Activated naive CD4-positive, alpha-beta T cell treated with anti-CD3 and anti-CD28 coated beads, Interleukin-2, amount 50 U/mL, for 24 hours (primary cell): ENCODE measurements around the gene MZT2A.
A peak's percentile ranks its signal among the peaks of the same experiment; 100 is the strongest.
"Not testable (repeated sequence)": the region's sequence is repeated elsewhere in the genome, so short reads cannot be mapped to it uniquely, and the experiment has no call there.

ENCODE experiments used
- H3K27ac Mint-ChIP-seq: one replicate; pipeline ENCODE4 v1.8.0; 2021; ENCODE audit warnings: mild to moderate bottlenecking, mixed read lengths
- H3K27me3 Mint-ChIP-seq: one replicate; pipeline ENCODE4 v1.8.0; 2021; ENCODE audit warnings: mixed read lengths
- H3K36me3 Mint-ChIP-seq: one replicate; pipeline ENCODE4 v1.8.0; 2021; ENCODE audit warnings: mixed read lengths
- H3K4me1 Mint-ChIP-seq: one replicate; pipeline ENCODE4 v1.8.0; 2021; ENCODE audit warnings: mixed read lengths
- H3K4me3 Mint-ChIP-seq: one replicate; pipeline ENCODE4 v1.8.0; 2021; ENCODE audit warnings: mild to moderate bottlenecking, mixed read lengths
- H3K9me3 Mint-ChIP-seq: one replicate; pipeline ENCODE4 v1.8.0; 2021; ENCODE audit warnings: mixed read lengths

MZT2A gene

DNA sequence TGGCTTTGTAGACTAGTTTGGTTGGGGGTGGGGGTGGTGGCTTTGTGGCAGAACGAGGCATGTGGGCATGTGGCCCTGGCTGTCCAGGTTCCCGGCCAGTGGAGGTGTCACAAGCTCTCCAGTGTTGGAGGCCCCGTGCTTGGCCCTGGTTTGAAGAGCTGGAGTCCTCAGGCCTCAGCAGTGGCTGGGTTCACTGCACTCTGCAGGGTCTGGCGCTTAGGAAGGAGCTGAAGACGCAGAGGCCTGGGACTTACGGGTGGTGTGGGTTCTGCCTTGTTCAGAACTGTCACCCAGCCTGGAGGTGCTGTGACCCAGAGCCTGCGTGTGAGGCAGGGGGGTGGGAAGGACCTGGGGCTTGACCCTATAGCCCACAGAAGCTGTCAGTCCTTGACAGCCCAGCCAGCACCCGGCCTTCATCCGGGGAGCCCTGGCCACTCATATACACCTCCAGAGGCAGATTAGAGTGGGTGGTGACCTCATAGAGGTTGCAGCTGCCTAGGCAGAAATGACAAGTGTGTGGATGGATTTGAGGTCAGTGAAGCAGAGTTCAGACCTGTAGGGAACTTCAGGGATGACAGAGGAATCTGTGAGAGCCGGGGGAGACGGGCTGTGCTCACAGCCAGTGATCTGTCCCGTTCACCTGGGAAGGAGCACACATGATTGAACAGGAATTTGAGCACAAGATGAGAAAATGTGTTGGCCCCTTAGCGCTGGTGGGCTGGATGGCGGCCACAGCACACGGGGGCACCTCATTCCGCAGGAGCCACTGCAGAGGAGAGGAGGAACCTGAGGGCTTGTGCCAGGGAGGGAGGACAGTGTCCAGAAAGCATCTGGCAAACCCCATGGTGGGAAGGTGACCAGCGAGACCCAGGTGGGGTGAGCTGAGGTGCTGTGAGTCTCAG, 20.0 kb upstream of the MZT2A start:
- H3K4me1 Mint-ChIP-seq, H3K9me3 Mint-ChIP-seq, H3K27ac Mint-ChIP-seq, H3K36me3 Mint-ChIP-seq, H3K4me3 Mint-ChIP-seq, H3K27me3 Mint-ChIP-seq: not testable (repeated sequence)

DNA sequence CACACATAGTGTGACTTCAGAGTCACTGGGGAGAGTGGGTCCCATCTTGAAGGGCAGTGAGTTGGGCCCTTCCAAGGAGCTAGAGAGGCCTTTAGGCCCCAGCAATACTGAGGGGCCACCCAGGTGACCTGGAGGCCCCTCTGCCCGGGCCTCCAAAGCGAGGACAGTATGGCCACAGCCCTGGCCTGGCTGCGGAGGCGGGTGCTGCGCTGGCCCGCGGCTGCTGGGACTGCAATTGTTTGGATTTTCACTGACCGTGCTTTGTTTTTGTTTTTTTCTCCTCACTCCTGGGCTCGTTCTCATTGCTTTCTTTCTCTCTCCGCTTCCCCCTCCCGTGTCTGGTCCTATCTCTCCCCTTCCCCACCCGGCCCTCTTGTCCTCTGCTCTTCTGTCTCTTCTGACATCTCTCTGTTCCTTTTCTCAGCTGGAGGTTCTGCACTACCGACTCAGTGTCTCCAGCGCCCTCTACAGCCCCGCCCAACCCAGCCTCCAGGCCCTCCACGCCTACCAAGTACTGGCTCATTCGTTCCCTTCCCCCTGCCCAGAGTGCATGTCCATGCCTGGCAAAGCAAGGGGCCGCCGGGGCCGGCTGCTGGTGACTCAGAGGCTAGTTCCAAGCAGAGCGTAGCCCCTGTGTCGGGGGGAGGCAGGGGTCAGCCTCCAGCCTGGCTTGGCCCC, 19.2 kb upstream of the MZT2A start:
- H3K4me1 Mint-ChIP-seq, H3K27ac Mint-ChIP-seq: not testable (repeated sequence)

DNA sequence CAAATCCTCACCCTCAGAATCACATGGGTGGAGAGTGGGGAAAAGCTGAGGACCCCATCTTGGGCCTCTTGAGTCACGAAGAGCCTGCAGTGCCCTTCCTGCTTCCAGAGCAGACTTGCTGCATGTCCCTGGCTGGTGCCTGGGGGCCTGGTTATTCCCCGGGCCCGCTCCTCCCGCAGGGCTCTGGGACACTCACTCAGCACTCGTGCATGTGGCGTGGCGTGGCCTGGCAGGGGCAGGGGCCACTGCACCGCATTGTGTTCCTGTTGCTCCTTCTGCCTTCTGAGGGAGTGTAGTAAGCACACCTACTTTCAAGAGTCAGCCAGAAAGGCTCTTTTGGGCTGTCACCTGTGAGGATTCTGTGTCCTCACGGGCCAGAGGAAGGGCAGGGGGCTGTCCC, 17.4 kb upstream of the MZT2A start:
- Mint-ChIP-seq H3K4me3 (no peak overlapping the region), H3K9me3 (no peaks in the 10 kb centered on the region), H3K27ac (no peak overlapping the region), H3K36me3 (peaks cover 8% of the 10 kb centered on the region), H3K4me1 (no peaks in the 10 kb centered on the region), H3K27me3 (no peaks in the 10 kb centered on the region)

More for the DNA sequence above, 19.2 kb upstream of the MZT2A start:
- H3K9me3 Mint-ChIP-seq, H3K27me3 Mint-ChIP-seq, H3K36me3 Mint-ChIP-seq, H3K4me3 Mint-ChIP-seq: not testable (repeated sequence)

DNA sequence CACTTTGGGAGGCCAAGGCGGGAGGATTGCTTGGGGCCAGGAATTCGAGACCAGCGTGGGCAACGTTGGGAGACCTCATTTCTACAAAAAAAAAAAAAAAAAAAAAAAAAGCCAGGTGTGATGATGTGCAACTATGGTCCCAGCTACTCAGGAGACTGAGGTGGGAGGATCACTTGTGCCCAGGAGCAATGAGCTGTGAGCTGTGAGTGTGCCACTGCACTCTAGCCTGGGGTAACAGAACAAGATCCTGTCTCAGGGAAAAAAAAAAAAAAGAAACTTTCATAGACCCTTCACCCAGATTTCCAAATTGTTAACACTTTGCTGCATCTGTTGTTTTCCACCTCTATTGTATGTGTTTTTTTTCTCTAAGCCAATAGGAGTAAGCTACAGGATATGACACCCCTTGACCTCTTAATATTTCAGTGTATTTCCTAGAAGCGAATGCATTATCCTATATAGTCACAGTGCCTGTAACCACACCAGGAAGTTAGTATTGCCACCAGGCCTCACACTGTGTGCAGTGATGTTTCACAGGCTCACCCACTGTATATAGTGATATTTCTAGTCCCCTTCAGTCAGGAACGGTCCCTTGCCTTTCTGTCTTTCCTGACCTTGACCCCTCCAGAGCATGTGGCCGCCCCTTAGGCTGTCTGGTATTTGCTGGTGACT, 12.0 kb upstream of the MZT2A start:
- not testable (repeated sequence) for H3K27ac Mint-ChIP-seq, H3K36me3 Mint-ChIP-seq, H3K4me3 Mint-ChIP-seq, H3K4me1 Mint-ChIP-seq, H3K27me3 Mint-ChIP-seq, H3K9me3 Mint-ChIP-seq

DNA sequence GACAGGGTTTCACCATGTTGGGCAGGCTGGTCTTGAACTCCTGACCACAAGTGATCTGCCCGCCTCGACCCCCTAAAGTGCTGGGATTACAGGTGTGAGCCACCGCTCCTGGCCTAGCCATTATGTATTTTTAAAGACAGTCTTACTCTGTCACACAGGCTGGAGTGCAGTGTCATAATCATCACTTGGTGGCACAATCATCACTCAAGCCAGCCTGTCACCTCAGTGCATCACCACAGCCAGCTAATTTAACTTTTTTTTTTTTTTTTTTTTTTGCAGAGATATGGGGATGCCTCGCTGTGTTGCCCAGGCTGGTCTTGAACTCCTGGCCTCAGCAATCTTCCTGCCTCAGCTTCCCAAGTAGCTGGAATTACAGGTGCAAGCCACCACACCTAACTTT, 11.4 kb upstream of the MZT2A start:
- H3K27me3 Mint-ChIP-seq, H3K9me3 Mint-ChIP-seq: not testable (repeated sequence)

DNA sequence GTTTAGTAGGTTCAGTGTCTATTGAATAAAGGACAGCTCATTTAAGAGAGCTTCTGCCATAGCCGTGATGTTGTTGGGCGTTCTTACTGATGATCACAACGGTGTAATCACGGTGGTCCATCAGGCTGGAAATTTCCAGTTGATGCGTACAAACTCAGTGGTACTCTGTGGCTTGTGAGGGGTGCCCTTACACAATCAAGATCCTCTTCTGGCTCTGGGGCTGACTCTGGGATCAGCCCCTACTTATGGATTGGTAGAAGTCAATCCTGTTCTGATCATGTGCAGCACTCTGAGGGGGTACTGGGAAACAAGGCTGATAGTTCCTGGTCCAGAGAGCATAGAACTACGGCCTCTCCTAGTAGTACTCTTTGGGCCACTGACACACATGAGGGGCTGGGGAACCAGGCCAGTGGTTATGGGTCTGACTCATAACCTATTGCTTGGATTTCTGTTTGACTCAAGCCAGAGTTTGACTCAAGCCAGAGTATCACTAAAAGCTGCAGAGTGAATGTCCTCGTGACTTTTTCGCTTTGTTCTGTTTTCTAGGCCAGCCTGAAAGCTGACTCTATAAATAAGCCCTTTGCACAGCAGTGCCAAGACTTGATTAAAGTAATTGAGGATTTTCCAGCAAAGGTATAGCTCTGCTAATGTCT, 6.2 kb upstream of the MZT2A start:
- H3K4me3 Mint-ChIP-seq, H3K27me3 Mint-ChIP-seq, H3K27ac Mint-ChIP-seq, H3K36me3 Mint-ChIP-seq, H3K9me3 Mint-ChIP-seq: not testable (repeated sequence)
- peaks cover 20% of the 10 kb centered on the region for H3K4me1 Mint-ChIP-seq

More for the DNA sequence above, 11.4 kb upstream of the MZT2A start:
- not testable (repeated sequence) for H3K27ac Mint-ChIP-seq, H3K36me3 Mint-ChIP-seq, H3K4me3 Mint-ChIP-seq, H3K4me1 Mint-ChIP-seq

DNA sequence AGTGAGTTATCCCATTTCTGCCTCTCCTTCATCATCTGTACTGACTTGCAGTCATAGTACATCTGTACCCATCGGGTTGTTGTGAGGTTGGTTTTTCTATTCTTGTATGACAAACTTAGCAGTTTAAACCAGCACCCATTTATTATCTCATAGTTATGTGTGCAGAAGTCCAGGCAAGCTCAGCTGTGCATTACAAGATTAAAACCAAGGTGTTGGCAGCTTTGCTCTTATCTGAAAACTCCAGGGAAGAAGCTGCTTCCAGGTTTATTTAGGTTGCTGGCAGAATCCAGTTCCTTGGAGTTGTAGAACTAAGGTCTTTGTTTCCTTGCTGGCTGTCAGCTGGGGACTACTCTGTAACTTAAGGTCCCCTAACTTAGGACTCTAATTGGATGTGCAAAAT, 3.3 kb upstream of the MZT2A start:
- not testable (repeated sequence) for H3K9me3 Mint-ChIP-seq, H3K27ac Mint-ChIP-seq, H3K27me3 Mint-ChIP-seq, H3K36me3 Mint-ChIP-seq, H3K4me3 Mint-ChIP-seq
- peaks cover 32% of the 10 kb centered on the region for H3K4me1 Mint-ChIP-seq

DNA sequence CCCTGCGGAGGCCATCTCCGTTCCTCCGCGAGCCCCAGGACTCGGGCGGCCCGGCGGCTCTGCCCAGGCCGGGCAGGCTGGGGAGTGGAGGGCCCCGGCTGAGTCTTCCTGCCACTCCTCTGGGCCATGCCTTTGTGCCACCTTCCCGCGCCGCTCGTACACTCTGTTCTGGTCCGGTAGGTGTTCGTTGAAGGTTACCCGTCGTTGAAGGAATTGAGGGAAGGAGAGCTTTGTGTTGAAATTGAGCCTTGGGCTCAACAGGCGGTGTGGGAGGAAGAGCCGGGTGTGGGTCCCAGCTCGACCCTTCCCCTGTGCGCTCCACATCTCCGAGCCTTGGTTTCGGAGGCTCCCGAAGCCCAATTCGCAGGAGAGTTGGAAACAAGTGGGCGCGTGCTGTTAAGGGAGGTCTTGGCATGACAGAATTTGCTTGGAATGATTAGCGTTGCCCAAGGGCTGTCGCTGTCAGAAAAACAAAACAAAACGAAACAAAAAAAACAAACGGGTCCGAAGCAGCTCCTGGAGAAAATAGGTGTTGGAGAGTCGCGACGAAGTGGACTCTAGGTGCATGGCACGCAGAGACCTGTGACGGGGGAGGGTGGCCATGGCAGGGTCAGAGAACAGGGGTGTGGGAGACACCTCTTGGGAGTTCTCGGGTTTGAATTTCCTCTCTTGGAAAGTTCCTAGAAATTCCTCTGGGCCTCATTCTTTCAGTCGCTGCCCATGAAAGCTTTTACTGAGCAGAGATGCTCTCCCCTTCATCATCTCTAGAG, 1.2 kb upstream of the MZT2A start:
- H3K4me1 Mint-ChIP-seq = peaks cover 47% of the 10 kb centered on the region
- H3K27me3 Mint-ChIP-seq = no peaks in the 10 kb centered on the region
- no peaks in the 10 kb centered on the region for H3K9me3 Mint-ChIP-seq
- H3K36me3 Mint-ChIP-seq = peaks cover 2% of the 10 kb centered on the region
- peak overlapping the region; percentile 95 for H3K27ac Mint-ChIP-seq
- H3K4me3 Mint-ChIP-seq = peak overlapping the region; percentile 95

DNA sequence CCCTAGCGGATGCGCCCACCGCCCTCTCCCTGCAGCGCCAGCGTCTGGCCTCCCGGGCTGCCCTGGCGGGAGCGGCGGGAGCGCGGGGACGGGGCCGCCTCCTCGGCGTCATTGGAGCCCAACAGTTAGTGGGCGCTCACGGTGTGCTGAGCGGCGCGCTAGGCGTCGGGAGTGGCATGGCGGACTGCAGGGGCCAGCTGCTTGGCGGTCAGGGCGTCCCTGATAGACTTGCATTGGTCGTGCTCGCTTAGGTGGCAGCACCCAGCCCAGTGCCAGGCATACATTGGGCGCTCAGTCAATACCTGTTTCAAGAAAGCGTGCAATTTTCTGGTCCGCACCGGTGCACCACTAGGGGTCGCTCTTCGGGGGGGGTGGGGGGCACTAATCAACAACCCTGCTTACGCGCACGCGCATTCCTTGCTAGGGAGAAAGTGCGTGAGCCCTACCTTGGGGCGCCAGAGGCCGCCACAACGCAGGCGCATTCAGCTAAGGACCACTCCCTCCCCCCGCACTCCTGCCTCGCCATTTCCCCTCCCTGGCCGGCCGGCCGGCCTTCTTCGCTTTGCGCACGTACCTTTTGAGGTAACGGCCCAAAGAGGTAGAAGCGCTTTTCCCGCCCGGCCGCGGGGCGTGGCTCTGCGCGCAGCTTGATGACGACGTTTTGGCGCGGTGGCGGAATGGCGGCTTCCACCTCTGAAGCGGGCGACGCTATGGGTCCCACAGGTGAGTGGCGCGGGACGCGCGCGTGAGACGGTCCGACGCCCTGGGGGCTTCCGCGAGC, 411 bp upstream of the MZT2A start:
- H3K4me3 Mint-ChIP-seq = peak overlapping the region; percentile 95
- H3K9me3 Mint-ChIP-seq = no peaks in the 10 kb centered on the region
- H3K4me1 Mint-ChIP-seq = peaks cover 50% of the 10 kb centered on the region
- peak overlapping the region; percentile 95 for H3K27ac Mint-ChIP-seq
- no peaks in the 10 kb centered on the region for H3K36me3 Mint-ChIP-seq
- no peaks in the 10 kb centered on the region for H3K27me3 Mint-ChIP-seq

DNA sequence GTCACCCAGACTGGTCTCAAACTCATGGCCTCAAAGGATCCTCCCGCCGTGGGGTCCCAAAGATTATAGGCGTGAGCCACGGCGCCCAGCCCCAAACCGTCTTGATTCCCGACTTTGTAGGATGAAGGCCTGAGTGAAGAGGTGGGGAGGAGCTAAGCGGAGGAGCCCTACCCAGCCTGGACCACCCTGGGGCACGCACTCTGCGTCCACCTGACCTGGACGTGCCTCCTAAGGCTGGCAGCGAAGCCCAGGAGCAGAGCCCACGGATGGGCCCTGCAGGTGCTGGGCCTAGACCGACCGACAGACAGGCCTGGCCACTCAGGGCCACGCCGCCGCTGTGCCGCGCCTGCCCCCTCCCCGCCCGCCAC, 744 bp downstream of the MZT2A start:
- Mint-ChIP-seq H3K4me1 (peaks cover 45% of the 10 kb centered on the region), H3K27ac (peak overlapping the region; percentile 86)

DNA sequence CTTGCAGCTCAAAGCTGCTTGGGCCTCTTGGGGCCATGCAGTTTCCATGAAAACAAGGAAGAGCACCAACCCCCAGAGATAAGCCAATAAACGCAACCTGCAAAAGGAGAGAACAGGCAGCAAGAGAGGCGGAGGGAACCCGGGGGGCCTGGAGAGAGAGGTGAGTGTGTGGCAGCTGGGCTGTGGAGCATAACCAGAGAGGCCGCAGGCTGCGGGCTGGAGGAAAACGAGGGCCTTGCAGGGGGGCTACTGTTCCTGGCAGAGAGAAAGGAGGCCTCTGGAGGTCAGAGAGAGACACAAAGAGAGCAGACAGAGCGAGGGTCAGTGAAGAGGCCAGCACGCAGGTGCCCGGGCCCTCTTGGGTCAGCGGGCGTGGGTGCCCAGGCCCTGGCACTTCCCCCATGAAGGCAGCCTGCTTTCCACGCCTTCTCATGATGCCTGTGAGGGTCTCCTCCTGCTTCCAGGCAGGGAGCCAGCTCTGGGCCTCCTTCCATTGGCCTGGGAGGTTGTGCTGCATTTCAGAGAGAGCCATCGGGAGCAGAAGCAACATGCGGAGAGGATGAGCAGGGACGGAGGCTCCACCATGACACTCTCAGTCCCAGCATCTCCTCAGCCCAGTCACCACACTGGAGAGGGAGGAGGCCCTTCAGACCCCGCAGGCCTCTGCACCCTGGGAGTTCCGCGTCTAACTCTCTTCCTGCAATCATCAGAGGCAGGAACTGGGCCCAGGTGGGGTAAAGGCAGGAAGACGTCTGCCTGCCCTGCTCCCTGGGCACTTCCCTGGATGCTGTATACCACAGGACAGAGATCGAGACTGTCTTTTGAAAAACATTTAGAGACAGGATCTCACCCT, 1.4 kb downstream of the MZT2A start:
- Mint-ChIP-seq H3K4me1 (peaks cover 43% of the 10 kb centered on the region), H3K27ac (peak overlapping the region; percentile 86)
- H3K9me3 Mint-ChIP-seq = not testable (repeated sequence)

More for the DNA sequence above, 744 bp downstream of the MZT2A start:
- H3K27me3 Mint-ChIP-seq, H3K36me3 Mint-ChIP-seq, H3K9me3 Mint-ChIP-seq: not testable (repeated sequence)
- H3K4me3 Mint-ChIP-seq = peak overlapping the region; percentile 90

DNA sequence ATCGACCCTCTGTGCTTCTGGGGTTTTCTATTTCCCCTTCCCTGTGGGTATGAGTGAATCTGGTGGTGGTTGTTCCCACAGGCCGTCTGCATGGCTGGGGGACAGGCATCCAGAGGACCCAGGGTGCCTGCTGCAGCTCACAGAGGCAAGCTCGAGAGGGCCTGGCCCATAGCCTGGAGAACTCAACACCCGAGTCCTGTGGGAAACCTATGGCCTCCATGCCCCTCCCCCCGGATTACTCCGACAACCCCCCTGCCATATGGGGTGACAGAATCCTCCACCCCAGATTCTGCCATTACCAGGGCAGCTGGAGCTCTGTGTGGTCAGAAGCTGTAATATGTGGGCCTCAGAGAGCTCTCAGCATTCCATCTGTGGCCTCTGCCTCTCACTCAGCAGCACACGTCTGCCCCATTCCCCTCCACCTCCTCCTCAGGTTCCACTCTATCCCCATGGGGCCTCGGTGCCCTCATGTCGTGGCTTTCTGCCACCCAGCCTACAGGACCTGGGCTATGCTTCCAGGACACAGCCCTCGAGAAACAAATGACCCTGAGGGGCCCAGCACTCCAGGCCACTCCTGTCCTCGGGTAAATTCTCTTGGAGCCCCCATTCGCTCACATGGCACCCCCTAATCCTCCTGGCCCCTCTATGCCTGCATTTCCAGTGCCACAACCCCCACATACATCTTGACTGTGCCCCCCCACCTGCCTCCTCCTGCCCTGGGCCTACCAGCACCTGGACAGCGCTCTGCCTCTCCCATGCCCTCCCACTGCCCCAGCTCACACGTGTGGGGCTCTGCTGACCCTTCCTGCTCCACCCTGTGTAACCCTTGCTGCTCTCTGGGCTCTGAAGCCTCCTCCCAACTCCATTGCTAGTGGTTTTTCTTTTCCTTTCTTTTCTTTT, 3.6 kb downstream of the MZT2A start:
- Mint-ChIP-seq H3K36me3 (no peaks in the 10 kb centered on the region), H3K4me1 (peaks cover 35% of the 10 kb centered on the region), H3K4me3 (no peak overlapping the region), H3K27me3 (no peaks in the 10 kb centered on the region), H3K27ac (peak overlapping the region; percentile 35), H3K9me3 (no peaks in the 10 kb centered on the region)

More for the DNA sequence above, 1.4 kb downstream of the MZT2A start:
- not testable (repeated sequence) for H3K27me3 Mint-ChIP-seq, H3K36me3 Mint-ChIP-seq
- peak overlapping the region; percentile 90 for H3K4me3 Mint-ChIP-seq

DNA sequence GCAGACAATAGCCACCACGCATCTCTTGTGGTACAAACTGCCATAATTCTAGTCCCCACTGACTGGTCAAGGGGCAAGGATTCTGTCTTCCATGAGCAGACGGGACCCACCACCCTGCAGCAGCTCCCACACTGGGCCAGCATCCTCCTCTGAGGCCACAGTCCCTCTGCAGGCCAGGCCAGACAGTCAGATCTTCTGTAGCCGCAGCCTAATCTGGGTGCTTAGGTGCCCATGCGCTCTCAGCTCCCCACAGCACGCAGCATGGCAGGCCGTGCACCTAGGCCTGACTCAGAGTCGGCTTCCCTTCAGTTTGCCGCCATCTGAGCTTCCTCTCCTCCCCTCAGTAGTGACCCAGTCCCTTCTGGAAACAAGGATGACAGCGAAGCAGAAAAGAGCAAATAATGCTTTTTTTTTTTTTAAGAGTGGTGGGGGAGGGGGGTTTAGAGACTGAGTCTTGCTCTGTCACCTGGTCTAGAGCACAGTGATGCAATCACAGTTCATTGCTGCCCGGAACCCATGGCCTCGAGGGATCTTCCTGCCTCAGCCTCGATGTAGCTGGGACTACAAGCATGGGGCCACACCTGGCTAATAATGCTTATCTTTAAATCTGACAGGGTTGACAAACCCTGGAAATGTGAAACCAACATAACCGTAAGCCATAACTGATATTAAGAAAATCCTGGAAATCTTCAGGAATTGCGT, 5.8 kb downstream of the MZT2A start:
- H3K4me1 Mint-ChIP-seq = peaks cover 29% of the 10 kb centered on the region
- H3K36me3 Mint-ChIP-seq, H3K9me3 Mint-ChIP-seq, H3K27me3 Mint-ChIP-seq, H3K27ac Mint-ChIP-seq, H3K4me3 Mint-ChIP-seq: not testable (repeated sequence)
